KMS-11 (cell line): ENCODE measurements around the gene MIP.

Experiments
- H2AFZ ChIP-seq: fragments of 200-600 bp; sonication (generic); 2 replicates; pipeline ENCODE4 v1.6.1; 2016; ENCODE audit warnings: antibody characterized with exemption, mixed run types, low read depth
- H3K27ac ChIP-seq: fragments of 200-600 bp; sonication (generic); 2 replicates; pipeline ENCODE4 v1.6.1; 2016; ENCODE audit warnings: mild to moderate bottlenecking, mixed run types
- H3K27me3 ChIP-seq: fragments of 200-600 bp; sonication (generic); 2 replicates; pipeline ENCODE4 v1.6.1; 2017; ENCODE audit warnings: mild to moderate bottlenecking, low read depth, mixed run types, moderate library complexity; ENCODE audit not compliant: insufficient read depth
- H3K36me3 ChIP-seq: fragments of 200-600 bp; sonication (generic); 2 replicates; pipeline ENCODE4 v1.6.1; 2017; ENCODE audit warnings: mild to moderate bottlenecking, mixed run types; ENCODE audit not compliant: insufficient read depth
- H3K4me1 ChIP-seq: fragments of 200-600 bp; sonication (generic); 2 replicates; pipeline ENCODE4 v1.6.1; 2016; ENCODE audit warnings: mild to moderate bottlenecking, low read depth, mixed run types; ENCODE audit not compliant: poor library complexity, severe bottlenecking
- H3K4me2 ChIP-seq: fragments of 200-600 bp; sonication (generic); 2 replicates; pipeline ENCODE4 v1.7.0; 2016; ENCODE audit warnings: mild to moderate bottlenecking, mixed run types
- H3K4me3 ChIP-seq: fragments of 200-600 bp; sonication (generic); IDR thresholded peaks from 2 replicates; pipeline ENCODE4 v1.6.1; 2017; ENCODE audit warnings: low read depth, low read length, mixed read lengths; ENCODE audit not compliant: insufficient read depth
- H3K79me2 ChIP-seq: fragments of 200-600 bp; sonication (generic); 2 replicates; pipeline ENCODE4 v1.6.1; 2016; ENCODE audit warnings: low read depth, mixed run types; ENCODE audit not compliant: insufficient read depth
- H3K9ac ChIP-seq: fragments of 200-600 bp; sonication (generic); 2 replicates; pipeline ENCODE4 v1.6.1; 2016; ENCODE audit warnings: mild to moderate bottlenecking, mixed run types
- H4K20me1 ChIP-seq: fragments of 200-600 bp; sonication (generic); 2 replicates; pipeline ENCODE4 v1.6.1; 2016; ENCODE audit warnings: mild to moderate bottlenecking, mixed run types; ENCODE audit not compliant: insufficient read depth
- TF ChIP-seq, protein P1 (sequence below): fragments of 200-600 bp; sonication (generic); conservative IDR thresholded peaks from 2 replicates; pipeline ENCODE4 v1.6.1; 2017; ENCODE audit warnings: low read depth, mild to moderate bottlenecking, antibody characterized with exemption, low read length, moderate library complexity, mixed read lengths

MIP gene

GRCh38 chr12:56486694-56487093 is 32.2 kb upstream of the MIP start:
- Histone ChIP-seq H3K9ac (no peak overlapping the region), H3K79me2 (no peaks in the 10 kb centered on the region), H4K20me1 (no peaks in the 10 kb centered on the region), H2AFZ (no peak overlapping the region), H3K36me3 (no peaks in the 10 kb centered on the region), H3K27me3 (peaks cover 17% of the 10 kb centered on the region; the same call in 1 of the 2 replicates), H3K27ac (no peak overlapping the region), H3K4me1 (no peaks in the 10 kb centered on the region), H3K4me2 (no peak overlapping the region), H3K4me3 (no peak overlapping the region)
- TF ChIP-seq, protein P1, sequence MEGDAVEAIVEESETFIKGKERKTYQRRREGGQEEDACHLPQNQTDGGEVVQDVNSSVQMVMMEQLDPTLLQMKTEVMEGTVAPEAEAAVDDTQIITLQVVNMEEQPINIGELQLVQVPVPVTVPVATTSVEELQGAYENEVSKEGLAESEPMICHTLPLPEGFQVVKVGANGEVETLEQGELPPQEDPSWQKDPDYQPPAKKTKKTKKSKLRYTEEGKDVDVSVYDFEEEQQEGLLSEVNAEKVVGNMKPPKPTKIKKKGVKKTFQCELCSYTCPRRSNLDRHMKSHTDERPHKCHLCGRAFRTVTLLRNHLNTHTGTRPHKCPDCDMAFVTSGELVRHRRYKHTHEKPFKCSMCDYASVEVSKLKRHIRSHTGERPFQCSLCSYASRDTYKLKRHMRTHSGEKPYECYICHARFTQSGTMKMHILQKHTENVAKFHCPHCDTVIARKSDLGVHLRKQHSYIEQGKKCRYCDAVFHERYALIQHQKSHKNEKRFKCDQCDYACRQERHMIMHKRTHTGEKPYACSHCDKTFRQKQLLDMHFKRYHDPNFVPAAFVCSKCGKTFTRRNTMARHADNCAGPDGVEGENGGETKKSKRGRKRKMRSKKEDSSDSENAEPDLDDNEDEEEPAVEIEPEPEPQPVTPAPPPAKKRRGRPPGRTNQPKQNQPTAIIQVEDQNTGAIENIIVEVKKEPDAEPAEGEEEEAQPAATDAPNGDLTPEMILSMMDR = no peak

GRCh38 chr12:56484566-56484965 is 30.1 kb upstream of the MIP start:
- Histone ChIP-seq H3K27me3 (peaks cover 4% of the 10 kb centered on the region; the same call in 1 of the 2 replicates), H3K4me1 (no peaks in the 10 kb centered on the region), H3K9ac (no peak overlapping the region), H2AFZ (no peak overlapping the region), H3K4me3 (no peak overlapping the region), H3K4me2 (no peak overlapping the region), H3K36me3 (no peaks in the 10 kb centered on the region), H3K79me2 (no peaks in the 10 kb centered on the region), H4K20me1 (no peaks in the 10 kb centered on the region), H3K27ac (no peak overlapping the region)
- TF ChIP-seq, protein P1 = no peak

DNA sequence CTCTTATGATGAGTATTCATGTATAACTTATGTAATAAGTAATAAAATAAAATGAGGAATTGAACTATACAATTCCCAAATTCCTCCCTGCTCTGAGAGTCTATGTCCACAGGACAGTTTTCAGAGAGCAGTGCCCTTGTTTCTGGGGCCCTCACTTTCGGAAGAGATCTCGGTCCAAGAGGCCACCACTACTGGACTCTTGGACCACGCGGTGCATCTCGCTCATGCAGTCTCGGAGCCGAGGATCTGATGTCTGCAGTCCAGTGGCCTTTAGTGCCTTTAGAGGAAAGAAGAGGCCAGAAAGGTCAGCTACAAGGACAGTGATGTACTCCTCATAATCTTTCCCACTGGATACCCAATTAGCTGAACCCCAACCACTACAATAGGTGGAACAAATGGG is 25.2 kb upstream of the MIP start:
- Histone ChIP-seq H2AFZ (no peak overlapping the region), H3K36me3 (no peaks in the 10 kb centered on the region), H3K4me1 (no peaks in the 10 kb centered on the region), H3K4me2 (no peak overlapping the region), H3K79me2 (no peaks in the 10 kb centered on the region), H4K20me1 (no peaks in the 10 kb centered on the region), H3K27ac (no peak overlapping the region), H3K4me3 (no peak overlapping the region), H3K9ac (no peak overlapping the region), H3K27me3 (no peaks in the 10 kb centered on the region)
- TF ChIP-seq, protein P1 = no peak

- TF ChIP-seq, protein P1 = no peak
- Histone ChIP-seq H4K20me1 (no peaks in the 10 kb centered on the region), H3K4me3 (no peak overlapping the region), H3K27me3 (no peaks in the 10 kb centered on the region), H3K36me3 (no peaks in the 10 kb centered on the region; the same call in 1 of the 2 replicates), H3K4me1 (no peaks in the 10 kb centered on the region), H3K27ac (no peak overlapping the region), H2AFZ (no peak overlapping the region), H3K79me2 (peaks cover 12% of the 10 kb centered on the region; the same call in 1 of the 2 replicates), H3K9ac (no peak overlapping the region), H3K4me2 (no peak overlapping the region)
Measured at GRCh38 chr12:56477521-56478225, 23.2 kb upstream of the MIP start.
